GM21447 (cell line): ENCODE data around the gene STK32B.

Experiments used
- ATAC-seq: cut with Tn5 transposase; IDR thresholded peaks from one replicate; pipeline ENCODE4 v1.9.1; 2021; ENCODE audit not compliant: unreplicated experiment

The STK32B gene

DNA sequence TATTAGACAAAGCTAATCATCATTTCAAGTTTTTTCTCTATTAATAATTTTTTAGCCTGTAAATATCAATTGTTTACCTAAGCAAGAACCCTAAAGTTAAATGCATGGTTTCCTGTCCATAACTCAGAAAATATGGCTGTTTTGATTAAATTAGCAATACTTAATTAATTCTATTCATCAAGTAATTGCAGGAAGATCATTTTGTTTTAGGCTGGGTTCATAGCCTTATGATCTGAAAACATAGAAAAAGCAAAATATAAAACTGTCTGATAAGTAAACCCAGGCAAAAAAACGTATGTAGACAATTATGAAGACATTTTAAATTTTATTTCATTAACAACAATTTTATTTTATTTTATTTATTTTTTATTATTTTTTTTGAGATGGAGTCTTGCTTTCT, 438.0 kb downstream of the STK32B start:
- ATAC-seq, result no peak

DNA sequence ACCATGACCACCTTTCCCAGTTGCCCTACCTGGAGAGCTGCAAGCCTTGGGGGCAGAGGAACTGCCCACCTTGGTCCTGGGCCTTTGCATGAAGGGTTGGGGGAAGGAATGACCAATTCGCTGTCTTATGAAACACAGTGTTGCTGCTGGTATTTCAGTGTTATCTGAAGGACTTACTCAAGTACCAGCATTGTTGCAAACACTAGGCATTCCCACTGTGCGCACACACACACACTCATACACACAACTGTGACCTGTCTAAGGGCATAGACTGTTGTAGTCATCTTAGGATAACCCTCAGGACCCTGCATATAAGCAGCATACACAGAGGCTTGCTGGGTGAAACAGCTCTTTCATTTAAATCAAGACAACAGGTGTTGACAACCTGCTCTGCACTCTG, 446.2 kb downstream of the STK32B start:
- ATAC-seq, result no peak

DNA sequence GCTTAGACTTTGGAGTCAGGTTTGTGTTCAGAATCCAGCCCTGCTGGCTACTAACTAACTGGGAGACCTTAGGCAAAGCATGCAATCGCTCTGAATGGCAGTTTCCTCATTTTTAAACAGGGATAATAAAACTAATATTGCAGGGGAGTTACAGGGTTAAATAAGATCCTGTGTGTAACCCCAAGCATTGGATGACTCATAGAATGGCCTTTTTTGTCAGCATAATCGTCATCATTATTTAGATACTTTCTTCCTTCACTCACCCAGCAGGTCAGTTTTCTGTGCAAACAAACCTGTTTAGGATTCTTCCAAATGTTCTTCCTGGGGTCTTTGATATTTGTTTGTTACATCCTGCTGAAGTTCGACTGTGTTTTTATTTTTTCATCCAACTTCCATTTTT, 448.9 kb downstream of the STK32B start:
- no peak for ATAC-seq

DNA sequence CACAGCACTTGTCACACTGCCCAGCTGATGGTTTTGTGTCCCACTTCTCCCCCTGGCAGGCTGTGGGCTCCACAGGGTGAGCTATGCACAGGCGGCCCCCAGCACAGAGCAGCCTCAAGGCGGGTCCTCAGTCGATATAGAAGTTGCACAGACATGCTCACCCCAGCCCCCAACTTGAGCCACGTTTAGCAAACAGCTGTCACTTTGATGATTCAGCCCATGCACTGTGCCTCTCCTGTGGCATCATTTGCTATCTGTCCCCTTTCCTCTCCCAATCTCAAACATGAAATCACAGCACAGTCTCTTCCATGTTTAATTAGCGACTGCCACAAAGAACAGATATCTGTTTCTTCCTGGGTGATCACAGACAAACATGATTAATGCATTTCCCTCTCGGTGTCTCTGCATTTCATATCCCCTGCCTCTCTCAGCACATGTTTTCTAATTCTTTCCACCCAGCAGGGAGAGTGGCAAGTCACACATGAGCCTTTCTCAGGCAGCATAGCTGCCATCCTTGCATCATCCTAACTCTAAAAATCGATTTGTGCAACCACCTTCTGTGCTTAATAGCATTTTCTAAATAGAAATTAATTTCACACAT, 452.2 kb downstream of the STK32B start:
- ATAC-seq, result no peak

DNA sequence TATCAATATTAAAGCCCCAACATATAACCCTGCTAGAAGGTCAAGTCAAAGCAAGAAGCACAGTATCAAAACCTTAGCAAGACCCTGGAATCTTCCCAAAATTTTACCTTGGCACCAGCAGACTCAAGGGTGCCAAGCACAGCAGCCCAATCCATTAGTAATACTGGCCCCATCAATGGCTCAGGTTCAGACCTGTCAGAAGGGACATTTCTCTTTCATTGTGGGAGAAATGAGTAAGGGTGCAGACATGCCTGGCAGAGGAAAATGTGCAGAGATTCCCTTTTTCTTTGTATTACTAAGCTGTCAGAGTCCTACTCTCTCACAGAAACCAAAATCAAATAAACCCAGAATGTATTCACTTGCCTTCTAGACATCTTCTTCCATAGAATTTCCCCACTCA, 453.2 kb downstream of the STK32B start:
- ATAC-seq, result no peak

DNA sequence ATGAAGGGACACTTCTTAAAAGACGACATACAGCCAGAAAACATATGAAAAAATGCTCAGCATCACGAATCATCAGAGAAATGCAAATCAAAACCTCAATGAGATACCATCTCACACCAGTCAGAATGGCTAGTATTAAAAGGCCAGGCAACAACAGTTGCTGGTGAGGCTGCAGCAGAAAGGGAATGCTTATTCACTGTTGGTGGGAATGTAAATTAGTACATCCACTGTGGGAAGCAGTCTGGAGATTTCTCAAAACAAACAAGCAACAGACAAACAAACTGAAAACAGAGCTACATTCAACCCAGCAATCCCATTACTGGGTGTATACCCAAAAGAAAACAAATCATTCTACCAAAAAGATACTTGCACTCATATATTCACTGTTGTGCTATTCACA, 459.2 kb downstream of the STK32B start:
- no peak for ATAC-seq

DNA sequence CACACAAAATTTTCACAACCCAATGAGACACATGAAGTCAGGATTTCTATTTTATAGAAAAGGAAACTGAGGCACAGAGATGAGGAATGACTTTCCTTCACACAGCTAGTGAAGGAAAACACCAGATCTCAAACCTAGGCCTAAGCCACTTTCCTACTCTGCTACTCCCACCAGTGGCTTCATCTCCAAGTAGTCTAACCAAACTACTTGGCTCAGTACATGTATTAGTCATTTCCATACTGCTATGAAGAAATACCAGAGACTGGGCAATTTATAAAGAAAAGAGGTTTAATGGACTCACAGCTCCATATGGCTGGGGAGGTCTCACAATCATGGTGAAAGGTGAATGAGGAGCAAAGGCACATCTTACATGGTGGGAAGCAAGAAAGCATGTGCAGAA, 460.5 kb downstream of the STK32B start:
- ATAC-seq, result no peak

DNA sequence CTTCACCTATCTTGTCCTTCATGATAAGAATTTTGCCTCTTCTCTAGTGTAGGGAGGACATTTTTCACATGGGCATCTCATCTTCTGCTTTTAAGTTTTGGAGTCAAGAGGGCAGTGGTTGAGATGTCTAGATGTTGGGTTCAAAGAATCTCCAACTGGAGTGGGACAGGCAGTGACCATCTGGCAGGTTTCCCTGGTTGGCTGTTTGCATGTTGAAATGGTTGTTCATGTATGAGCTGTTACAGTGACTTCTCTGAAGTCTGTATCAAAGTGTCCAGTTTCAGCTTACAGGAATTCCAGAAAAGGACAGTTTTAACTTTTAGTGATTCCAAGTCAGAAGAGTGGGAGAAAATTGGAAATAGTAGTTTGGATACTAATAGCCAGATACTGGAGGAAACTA, 464.4 kb downstream of the STK32B start:
- no peak for ATAC-seq

DNA sequence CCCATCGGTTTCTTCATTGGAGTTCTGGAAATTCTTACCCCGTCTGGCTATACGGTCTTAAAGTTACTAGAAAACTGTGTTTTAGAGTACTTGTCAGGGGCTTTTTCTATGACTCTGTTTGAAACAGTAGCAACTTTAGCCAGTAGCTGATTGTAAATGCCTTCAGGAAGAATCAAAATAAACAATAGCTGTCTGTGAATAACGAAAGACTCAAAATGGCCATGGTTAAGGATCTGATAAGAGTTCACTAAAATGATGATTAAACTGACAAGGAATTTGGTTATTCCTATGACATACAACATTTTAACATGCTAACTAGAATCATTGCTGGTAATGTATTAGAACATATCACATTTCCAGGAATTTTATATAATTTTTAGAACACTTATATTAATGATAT, 466.1 kb downstream of the STK32B start:
- ATAC-seq, result no peak

DNA sequence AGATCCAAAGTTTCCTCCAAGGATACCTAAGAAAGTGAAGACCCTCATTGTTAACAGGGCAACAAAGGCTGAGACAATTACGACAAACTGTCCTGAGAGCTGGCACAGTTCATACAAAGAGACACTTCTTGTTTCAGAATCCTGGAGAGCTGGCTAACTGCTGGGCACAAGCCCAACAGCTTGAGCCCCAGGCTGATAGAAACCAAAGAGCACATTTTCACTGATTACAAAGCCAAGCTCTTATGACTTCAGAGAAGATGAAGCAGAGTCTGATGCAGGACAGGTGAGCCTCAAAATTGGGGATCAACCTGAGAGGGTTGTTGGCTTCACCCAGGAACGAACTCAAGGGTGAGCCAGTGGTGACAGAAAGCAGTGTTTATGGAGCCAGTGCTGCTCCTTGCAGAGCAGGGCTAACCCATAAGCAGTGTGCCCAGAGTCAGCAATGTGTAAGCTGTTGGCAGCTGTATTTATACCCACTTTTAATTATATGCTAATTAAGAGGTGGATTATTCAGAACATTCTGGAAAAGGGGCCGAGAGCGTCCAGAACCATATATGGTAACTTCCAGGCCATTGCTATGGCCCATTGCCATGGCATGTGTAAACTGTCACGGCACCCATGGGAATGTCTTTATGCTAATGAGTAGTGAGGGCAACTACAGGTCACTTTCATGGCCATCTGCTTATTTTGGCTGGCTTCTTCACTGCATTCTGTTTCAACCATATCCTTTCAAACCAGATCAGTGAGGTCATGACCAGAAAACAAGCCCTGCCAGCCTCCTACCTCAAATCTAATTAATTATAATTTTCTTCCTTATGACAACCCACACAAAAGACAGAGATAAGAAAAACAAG, 473.4 kb downstream of the STK32B start:
- no peak for ATAC-seq

DNA sequence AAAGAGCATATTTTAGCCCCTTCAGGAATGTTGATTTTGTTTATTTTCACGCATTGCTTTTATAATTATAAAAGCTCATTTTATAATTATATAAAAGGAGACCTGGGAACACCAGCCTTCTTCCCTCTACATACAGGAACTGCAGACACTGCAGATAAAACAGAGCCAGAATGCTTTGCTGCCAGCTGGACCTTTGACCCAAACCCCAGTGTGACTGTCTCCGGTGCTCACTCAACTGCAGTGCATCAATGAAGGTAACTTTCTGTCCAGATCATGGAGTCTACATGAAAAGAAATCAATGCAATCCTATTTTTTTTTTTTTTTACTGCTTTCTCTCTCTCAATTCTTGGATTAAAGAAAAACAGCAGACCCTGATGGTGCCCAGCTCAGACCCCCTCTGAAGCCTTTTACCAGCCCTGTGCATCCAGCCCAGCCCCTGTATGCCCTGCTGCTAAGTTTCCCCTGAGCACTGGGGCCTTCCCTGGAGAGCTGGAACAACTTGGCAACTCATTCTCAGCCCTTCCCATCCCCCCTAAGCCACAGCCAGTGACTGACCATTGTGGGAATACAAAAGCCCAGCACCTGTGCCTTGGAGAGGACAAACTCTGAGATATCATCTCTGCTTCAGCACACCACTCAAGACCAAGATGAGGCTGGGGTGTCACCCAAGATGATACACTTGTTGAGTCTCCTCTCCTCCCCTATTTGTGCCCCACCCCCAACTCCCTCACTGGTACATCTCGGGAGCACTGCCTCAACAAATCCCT, 475.0 kb downstream of the STK32B start:
- no peak for ATAC-seq

DNA sequence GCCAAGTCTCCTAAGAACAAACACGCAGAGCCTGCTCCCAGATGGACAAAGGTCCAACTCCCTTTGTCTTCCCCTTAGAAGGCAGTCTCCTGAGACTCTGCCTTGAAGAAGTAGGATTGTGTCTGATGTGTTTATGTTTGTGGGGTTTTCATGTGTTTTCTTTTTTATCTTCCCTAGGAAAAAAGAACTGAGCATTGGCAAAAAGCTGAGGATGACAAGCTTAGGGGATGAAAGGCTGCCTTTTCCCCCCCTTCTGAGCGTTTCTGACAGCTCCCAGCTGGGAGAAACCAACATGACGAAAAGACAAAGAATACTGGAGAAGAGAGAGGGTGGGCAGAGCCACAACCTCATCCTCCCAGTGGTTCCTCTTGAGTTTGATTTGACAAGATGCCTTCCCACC, 475.9 kb downstream of the STK32B start:
- ATAC-seq, result no peak

DNA sequence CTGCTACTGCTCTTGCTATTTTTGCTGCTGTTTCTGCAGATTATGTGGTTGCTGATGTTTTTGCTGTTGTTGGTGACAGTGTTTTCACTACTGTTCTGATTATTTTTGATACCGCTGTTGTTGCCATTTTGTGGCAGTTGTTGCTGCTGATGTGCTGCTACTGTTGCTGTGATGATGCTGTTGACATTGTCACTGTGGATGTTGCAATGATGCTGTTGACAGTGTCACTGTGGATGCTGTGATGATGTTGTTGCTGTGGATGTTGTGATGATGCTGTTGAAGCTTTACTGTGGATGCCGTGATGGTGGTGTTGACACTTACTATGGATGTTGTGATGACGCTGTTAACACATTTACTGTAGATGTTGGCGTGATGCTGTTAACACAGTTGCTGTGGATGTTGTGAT, 476.8 kb downstream of the STK32B start:
- no peak for ATAC-seq

DNA sequence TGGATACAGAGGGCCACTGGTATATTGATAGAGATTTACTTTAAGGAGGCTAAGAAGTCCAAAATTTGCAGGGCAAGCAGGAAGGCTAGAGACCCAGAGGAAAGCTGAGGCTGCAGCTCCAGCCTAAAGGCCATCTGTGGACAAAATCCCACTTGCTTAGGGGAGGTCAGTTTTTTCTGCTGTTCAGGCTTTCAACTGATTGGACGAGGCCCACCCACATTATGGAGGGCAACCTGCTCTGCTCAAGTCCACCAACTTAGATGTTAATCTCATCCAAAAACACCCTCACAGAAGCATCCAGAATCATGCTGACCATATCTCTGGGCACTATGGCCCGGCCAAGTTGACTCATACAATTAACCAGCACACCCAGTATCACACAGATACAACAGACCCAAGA, 480.8 kb downstream of the STK32B start:
- ATAC-seq, result no peak

DNA sequence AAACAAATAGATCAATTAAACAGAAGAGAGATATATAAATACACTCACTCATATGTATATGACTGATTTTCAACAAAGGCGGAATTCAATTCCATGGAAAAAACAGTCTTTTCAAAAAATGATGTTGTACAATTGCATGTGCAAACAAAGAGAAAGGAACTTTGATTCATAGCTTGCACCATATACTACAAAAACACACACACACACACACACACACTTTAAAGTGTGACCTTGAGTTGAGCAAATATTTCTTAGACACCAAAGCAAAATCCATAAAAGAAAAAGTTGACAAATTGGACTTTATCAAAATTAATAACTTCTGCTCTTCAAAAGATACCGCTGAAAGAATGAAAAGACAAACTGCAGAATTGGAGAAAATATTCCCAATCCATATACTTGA, 488.3 kb downstream of the STK32B start:
- no peak for ATAC-seq

DNA sequence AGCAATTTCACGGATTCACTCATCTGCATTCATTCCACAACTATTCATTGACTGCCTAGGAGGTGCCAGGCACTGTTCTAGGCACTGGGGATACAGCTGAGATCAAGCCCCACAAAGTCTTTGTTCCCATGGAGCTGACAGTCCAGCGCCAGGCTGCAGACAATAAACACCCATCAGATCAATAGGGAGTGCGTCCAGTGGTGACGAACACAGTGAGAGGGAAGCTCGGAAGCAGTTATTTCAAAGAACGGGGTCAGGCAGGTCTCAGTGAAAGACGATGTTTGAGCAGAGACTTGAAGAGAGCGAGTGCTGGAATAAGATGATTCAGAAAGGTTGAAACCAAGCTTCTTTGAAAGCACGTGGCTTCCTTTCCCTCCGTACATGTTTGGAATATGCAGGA, 489.9 kb downstream of the STK32B start:
- ATAC-seq, result no peak

DNA sequence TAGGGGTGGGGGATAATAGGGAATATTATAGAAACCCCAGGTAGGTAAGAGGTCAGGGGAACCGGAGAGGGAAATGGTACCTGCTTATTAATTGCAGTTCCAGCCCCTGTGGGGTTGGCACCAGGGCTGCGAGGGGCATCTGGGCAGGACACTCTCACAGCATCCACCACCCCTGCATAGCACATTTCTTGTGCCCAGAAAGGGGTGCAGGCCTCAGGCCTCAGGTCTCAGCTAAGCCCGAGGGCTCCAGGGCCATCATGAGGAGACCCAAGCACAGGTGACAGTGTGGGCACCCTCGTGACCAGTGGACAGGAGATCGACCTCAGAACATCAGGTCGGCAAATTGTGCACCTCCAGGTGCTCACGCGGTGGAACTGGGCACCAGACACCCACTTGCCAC, 492.4 kb downstream of the STK32B start:
- no peak for ATAC-seq

DNA sequence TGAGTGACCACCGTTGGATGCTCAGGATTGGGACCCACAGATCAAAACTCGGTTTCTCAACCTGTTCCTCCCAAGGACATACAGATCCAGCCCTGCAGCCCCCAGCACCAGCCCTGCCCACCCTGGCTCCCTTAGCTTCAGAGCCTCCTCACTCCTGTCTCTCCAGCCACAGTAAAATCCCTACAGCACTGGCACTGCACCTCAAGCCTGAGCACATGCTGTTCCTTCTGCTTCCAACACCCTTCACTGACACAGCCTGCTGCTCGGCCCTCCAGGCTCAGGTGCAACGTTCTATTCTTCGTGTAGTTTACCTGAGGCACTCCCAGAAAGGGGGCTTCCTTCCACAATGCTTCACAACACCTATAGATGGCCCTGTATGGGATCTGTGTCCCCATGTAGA, 493.5 kb downstream of the STK32B start:
- no peak for ATAC-seq

DNA sequence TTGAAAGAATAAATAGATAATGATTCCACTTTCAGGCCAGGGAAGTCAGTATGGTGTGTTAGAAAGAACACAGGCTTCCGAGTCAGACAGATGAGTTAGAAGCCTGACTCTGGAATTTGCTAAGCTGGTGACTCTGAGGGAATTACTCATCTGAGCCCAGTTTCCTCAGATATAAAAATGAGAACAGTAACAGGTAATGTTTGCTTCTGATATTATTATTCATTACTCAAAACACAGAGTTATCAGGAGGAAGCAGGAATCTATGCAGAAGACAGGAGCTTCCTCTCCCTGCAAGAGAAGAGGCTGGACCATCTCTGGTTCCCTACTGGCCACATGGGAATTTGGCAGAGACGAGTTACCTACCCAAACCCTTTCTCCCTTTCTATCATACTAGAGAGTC, 494.0 kb downstream of the STK32B start:
- no peak for ATAC-seq

DNA sequence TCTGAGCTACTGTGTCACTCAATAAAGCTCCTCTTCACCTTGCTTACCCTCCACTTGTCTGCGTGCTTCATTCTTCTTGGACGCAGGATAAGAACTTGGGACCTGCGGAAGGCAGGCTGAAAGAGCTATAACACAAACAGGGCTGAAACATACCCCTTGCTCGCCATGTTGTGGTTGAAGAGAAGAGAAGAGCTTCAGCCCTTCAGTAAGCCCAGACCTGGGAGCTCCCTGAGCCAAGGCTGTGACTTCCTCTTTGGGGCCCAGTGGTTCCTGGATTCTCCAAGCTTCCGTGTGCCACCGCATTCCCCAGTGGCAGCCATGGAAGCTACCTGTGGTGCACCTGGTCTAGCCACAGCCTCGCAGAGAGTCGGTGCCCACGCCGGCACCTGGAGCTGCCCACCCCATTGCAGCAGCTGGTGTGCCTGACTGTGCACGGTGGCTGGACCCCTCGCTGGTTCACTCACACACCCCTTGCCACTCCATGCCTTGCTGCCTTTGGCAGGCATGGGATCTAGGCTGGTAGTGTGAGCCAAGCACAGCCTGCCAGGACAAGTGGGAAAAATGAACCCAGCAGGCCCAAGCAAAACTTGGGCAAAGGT, 496.5 kb downstream of the STK32B start:
- ATAC-seq, result no peak
